ENCODE measurements around the gene COG2.

The COG2 gene

GRCh38 chr1:230681599-230681998, 39.3 kb downstream of the COG2 start (continued):
- TF ChIP-seq, protein P1, sequence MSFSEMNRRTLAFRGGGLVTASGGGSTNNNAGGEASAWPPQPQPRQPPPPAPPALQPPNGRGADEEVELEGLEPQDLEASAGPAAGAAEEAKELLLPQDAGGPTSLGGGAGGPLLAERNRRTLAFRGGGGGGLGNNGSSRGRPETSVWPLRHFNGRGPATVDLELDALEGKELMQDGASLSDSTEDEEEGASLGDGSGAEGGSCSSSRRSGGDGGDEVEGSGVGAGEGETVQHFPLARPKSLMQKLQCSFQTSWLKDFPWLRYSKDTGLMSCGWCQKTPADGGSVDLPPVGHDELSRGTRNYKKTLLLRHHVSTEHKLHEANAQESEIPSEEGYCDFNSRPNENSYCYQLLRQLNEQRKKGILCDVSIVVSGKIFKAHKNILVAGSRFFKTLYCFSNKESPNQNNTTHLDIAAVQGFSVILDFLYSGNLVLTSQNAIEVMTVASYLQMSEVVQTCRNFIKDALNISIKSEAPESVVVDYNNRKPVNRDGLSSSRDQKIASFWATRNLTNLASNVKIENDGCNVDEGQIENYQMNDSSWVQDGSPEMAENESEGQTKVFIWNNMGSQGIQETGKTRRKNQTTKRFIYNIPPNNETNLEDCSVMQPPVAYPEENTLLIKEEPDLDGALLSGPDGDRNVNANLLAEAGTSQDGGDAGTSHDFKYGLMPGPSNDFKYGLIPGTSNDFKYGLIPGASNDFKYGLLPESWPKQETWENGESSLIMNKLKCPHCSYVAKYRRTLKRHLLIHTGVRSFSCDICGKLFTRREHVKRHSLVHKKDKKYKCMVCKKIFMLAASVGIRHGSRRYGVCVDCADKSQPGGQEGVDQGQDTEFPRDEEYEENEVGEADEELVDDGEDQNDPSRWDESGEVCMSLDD (tag by site-specific recombination; IDR thresholded peaks at IDR 0.05) = peak; percentile 38; the same call in 1 of the 2 replicates
- TF ChIP-seq HOXA7 (CRISPR knock-in tag; IDR thresholded peaks at IDR 0.05; ENCODE audit: borderline replicate concordance) = no peak
- no peak for TF ChIP-seq ZNF248 (tag by site-specific recombination; IDR thresholded peaks at IDR 0.05)
- no peak for TF ChIP-seq ZNF596 (tag by site-specific recombination; IDR thresholded peaks at IDR 0.05)
- TF ChIP-seq, protein P2, sequence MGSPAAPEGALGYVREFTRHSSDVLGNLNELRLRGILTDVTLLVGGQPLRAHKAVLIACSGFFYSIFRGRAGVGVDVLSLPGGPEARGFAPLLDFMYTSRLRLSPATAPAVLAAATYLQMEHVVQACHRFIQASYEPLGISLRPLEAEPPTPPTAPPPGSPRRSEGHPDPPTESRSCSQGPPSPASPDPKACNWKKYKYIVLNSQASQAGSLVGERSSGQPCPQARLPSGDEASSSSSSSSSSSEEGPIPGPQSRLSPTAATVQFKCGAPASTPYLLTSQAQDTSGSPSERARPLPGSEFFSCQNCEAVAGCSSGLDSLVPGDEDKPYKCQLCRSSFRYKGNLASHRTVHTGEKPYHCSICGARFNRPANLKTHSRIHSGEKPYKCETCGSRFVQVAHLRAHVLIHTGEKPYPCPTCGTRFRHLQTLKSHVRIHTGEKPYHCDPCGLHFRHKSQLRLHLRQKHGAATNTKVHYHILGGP (tag by site-specific recombination; IDR thresholded peaks at IDR 0.05) = peak; percentile 82
- peak; percentile 95 for TF ChIP-seq ZNF768 (tag by site-specific recombination; IDR thresholded peaks at IDR 0.05)
- no peak for TF ChIP-seq ZNF623 (tag by site-specific recombination; IDR thresholded peaks at IDR 0.05)
- peak; percentile 78 for TF ChIP-seq KLF10 (tag by site-specific recombination; IDR thresholded peaks at IDR 0.05)
- 0 out of 2 replicates have a peak, but pooled peaks have one; percentile 21 for TF ChIP-seq ZNF18 (tag by site-specific recombination; IDR thresholded peaks at IDR 0.05)
- TF ChIP-seq ZNF214 (tag by site-specific recombination; IDR thresholded peaks at IDR 0.05; ENCODE audit: borderline replicate concordance) = no peak
- peak; percentile 83 for TF ChIP-seq ZBTB48 (tag by site-specific recombination; IDR thresholded peaks at IDR 0.05)
- no peak for TF ChIP-seq ZFP37 (tag by site-specific recombination; IDR thresholded peaks at IDR 0.05)
- no peak for TF ChIP-seq ZNF19 (tag by site-specific recombination; IDR thresholded peaks at IDR 0.05; ENCODE audit: low read depth)
- peak; percentile 84; the same call in 1 of the 2 replicates for TF ChIP-seq MZF1 (tag by site-specific recombination; IDR thresholded peaks at IDR 0.05; ENCODE audit: borderline replicate concordance)
- no peak for TF ChIP-seq ZBTB8A (tag by site-specific recombination; IDR thresholded peaks at IDR 0.05)
- peak; percentile 92 for TF ChIP-seq PATZ1 (tag by site-specific recombination; IDR thresholded peaks at IDR 0.05)
- no peak for TF ChIP-seq OSR2 (tag by site-specific recombination; IDR thresholded peaks at IDR 0.05)
- peak; percentile 72 for TF ChIP-seq SCRT2 (tag by site-specific recombination; IDR thresholded peaks at IDR 0.05)
- TF ChIP-seq, protein P3, sequence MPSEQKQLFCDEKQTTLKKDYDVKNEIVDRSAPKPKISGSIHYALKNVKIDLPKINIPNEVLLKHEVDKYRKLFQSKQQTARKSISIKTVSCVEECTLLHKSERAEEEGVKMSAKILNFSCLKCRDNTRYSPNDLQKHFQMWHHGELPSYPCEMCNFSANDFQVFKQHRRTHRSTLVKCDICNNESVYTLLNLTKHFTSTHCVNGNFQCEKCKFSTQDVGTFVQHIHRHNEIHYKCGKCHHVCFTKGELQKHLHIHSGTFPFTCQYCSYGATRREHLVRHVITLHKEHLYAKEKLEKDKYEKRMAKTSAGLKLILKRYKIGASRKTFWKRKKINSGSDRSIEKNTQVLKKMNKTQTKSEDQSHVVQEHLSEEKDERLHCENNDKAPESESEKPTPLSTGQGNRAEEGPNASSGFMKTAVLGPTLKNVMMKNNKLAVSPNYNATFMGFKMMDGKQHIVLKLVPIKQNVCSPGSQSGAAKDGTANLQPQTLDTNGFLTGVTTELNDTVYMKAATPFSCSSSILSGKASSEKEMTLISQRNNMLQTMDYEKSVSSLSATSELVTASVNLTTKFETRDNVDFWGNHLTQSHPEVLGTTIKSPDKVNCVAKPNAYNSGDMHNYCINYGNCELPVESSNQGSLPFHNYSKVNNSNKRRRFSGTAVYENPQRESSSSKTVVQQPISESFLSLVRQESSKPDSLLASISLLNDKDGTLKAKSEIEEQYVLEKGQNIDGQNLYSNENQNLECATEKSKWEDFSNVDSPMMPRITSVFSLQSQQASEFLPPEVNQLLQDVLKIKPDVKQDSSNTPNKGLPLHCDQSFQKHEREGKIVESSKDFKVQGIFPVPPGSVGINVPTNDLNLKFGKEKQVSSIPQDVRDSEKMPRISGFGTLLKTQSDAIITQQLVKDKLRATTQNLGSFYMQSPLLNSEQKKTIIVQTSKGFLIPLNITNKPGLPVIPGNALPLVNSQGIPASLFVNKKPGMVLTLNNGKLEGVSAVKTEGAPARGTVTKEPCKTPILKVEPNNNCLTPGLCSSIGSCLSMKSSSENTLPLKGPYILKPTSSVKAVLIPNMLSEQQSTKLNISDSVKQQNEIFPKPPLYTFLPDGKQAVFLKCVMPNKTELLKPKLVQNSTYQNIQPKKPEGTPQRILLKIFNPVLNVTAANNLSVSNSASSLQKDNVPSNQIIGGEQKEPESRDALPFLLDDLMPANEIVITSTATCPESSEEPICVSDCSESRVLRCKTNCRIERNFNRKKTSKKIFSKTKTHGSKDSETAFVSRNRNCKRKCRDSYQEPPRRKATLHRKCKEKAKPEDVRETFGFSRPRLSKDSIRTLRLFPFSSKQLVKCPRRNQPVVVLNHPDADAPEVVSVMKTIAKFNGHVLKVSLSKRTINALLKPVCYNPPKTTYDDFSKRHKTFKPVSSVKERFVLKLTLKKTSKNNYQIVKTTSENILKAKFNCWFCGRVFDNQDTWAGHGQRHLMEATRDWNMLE (tag by site-specific recombination; conservative IDR thresholded peaks at IDR 0.05; ENCODE audit: low read depth) = no peak
- no peak for TF ChIP-seq ZBTB26 (tag by site-specific recombination; optimal IDR thresholded peaks at IDR 0.05)
- TF ChIP-seq ZNF776 (tag by site-specific recombination; IDR thresholded peaks at IDR 0.05; ENCODE audit: borderline replicate concordance) = no peak
- TF ChIP-seq ZNF335 (tag by site-specific recombination; conservative IDR thresholded peaks at IDR 0.05) = 0 out of 2 replicates have a peak, but pooled peaks have one; percentile 20
- no peak for TF ChIP-seq ZNF777 (tag by site-specific recombination; IDR thresholded peaks at IDR 0.05; ENCODE audit: borderline replicate concordance)
- no peak for TF ChIP-seq ZNF621 (tag by site-specific recombination; IDR thresholded peaks at IDR 0.05)
- TF ChIP-seq ZSCAN30 (tag by site-specific recombination; IDR thresholded peaks at IDR 0.05) = peak; percentile 44; the same call in 1 of the 2 replicates
- peak; percentile 82 for TF ChIP-seq SP7 (tag by site-specific recombination; IDR thresholded peaks at IDR 0.05)
- TF ChIP-seq BCL11B (tag by site-specific recombination; IDR thresholded peaks at IDR 0.05; ENCODE audit: low read depth) = no peak
